GM12891 (cell line): ENCODE measurements around the gene EIF3D.

Source experiments
- POLR2A ChIP-seq: IDR thresholded peaks from 2 replicates; pipeline ENCODE4 v1.6.1; 2011; ENCODE audit warnings: low read depth, low read length, control low read depth
- POLR2AphosphoS5 ChIP-seq: IDR thresholded peaks from 2 replicates; pipeline ENCODE4 v1.6.1; 2011; ENCODE audit warnings: low read depth, low read length, control low read depth

DNA sequence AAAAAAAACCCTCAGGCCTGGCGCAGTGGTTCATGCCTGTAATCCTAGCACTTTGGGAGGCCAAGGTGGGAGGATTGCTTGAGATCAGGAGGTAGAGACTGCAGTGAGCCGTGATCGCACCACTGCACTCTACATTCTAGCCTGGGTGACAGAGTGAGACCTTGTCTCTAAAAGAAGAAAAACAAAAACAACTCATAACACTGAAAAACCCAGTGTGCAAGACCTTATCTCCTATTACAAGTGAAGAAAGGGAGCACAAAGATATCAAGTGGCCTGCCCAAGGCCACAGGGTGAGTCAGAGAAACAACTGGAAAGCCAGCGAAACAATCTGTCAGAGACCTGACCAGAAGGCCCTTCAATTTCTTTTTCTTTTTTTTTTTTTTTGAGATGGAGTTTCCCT lies 50.0 kb downstream of the EIF3D start:
- TF ChIP-seq POLR2A (no peak), POLR2AphosphoS5 (no peak)
